ENCODE measurements around the gene TCF21. TPM values are rescaled to one million over a fixed set of nuclear protein-coding genes. Genes with fewer than 3 reads are reported as not detected.

Gene TCF21
- total RNA-seq, 2 experiments from 2014 or later: not detected

DNA sequence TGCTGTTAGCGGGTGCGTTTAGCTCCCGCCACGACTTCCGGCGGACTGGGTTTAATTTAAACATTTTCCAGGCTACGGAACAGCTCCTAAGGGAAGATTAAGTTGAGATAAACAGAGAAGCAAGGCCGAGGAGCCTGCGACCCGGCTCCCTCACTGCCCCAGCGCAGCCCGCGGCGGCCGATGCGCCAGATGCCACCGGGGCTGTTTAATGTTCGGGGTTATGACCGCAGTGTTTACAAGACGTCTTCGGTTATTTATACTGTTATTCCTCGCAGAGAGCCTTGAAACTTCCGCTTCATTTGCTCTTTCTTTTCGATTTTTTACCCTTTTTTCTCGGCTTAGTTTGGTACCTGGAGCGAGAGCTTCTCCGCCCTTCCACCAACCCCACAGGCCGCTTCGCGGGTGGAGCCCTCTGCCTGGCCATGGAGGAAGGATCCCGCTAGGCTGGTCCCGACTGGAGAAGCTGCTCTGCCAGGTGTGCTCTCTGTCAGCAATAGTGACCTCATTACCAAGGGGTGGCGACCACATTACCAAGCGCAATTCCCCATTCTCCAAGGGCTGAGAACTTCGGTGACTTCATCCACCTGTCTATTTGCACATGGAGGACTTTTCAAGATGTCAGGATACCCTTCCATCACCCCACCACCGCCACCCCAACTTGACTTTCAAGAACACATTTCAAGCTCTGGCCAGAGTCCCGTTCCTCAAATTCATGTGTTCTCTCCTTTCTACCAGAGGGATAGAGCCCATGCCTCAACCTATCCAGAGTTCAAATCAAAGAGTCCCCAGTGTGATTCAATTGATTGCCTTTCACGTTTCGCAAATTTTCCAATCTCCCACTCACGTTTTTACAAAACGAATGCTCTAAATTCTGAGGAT lies 4.1 kb downstream of the TCF21 start:
- Mint-ChIP-seq H3K9me3 (ENCODE audit: low read depth) (no peaks in the 10 kb centered on the region), H3K27ac (no peak overlapping the region), H3K27me3 (peaks cover 97% of the 10 kb centered on the region), H3K4me1 (peaks cover 24% of the 10 kb centered on the region), H3K36me3 (peaks cover 3% of the 10 kb centered on the region), H3K4me3 (peak overlapping the region; percentile 9)
- CTCF ChIA-PET: interaction anchor here (1.5 to 2.9 kb wide), 3 partner anchors 11 to 31 kb away, joined by 3 to 16 read pairs (median 6); no protein-coding TSS in a partner anchor
- DNase-seq: no peak
- ATAC-seq: no peak

- DNase-seq (no peak), ATAC-seq (no peak)
- Mint-ChIP-seq H3K36me3 (peaks cover 3% of the 10 kb centered on the region), H3K4me1 (peaks cover 24% of the 10 kb centered on the region), H3K4me3 (no peak overlapping the region), H3K27ac (no peak overlapping the region), H3K27me3 (peaks cover 97% of the 10 kb centered on the region), H3K9me3 (ENCODE audit: low read depth) (no peaks in the 10 kb centered on the region)
- CTCF ChIA-PET: interaction anchor here (1.5 kb wide), 1 partner anchor 30 kb away, joined by 6 read pairs; no protein-coding TSS in a partner anchor
These were observed 5.0 kb downstream of the TCF21 start for GRCh38 chr6:133893946-133894345.

DNA sequence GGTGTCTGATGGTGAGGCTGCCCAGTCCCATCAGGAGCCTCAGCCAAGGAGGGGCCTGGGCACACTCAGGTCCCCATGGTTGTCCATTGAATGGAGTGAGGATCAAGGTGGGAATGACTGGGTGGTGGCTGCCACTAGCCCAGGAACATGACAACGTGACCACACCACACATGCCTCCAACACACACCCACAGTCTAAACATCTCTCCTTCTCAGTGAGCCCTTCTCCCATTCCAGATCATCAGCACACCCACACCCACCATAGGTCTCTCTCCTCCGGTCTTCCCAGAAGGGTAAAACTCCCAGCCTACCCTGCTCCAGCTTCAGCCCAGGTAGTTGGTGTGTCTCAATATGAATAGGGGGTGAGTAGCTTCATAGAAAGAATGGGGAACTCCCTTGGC lies 5.5 kb downstream of the TCF21 start:
- H3K27ac Mint-ChIP-seq: no peak overlapping the region
- ATAC-seq (no peak), DNase-seq (no peak)
- peaks cover 94% of the 10 kb centered on the region for H3K27me3 Mint-ChIP-seq
- no peaks in the 10 kb centered on the region for H3K9me3 Mint-ChIP-seq (ENCODE audit: low read depth)
- H3K4me3 Mint-ChIP-seq: no peak overlapping the region
- peaks cover 3% of the 10 kb centered on the region for H3K36me3 Mint-ChIP-seq
- H3K4me1 Mint-ChIP-seq: peaks cover 22% of the 10 kb centered on the region
- CTCF ChIA-PET: interaction anchor here (1.7 kb wide), 1 partner anchor 22 kb away, joined by 5 read pairs; no protein-coding TSS in a partner anchor

DNA sequence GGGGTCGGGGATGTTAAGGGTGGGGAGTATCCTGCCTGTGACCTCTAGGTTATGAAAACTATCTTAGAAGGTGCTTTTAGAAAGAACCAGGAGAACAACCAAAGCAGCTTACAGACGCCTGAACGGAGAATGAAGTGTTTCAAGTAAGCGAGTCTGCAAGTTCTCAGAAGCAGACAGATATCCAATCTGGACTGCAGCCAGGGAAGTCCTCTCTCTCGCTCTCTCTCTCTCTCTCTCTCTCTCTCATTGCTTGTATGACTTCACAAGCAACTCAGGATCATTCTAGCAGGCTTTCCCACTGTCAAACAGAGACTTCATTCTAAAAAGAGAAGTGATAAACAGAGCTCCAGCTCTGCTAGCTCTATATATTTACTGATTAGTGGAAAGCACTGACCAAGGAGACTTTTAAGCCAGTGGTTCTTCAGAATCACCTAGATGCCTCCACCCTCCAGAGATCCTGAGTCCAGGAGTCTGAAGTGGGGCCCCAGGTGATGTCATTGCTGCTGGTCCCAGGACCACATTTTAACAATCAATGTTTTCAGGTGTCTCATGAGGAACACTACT lies 6.0 kb downstream of the TCF21 start:
- Mint-ChIP-seq H3K9me3 (ENCODE audit: low read depth) (no peaks in the 10 kb centered on the region), H3K27ac (no peak overlapping the region), H3K36me3 (peaks cover 3% of the 10 kb centered on the region), H3K4me1 (peaks cover 21% of the 10 kb centered on the region), H3K4me3 (no peak overlapping the region), H3K27me3 (peaks cover 91% of the 10 kb centered on the region)
- CTCF ChIA-PET: interaction anchor here (1.7 kb wide), 1 partner anchor 22 kb away, joined by 5 read pairs; no protein-coding TSS in a partner anchor
- no peak for ATAC-seq
- no peak for DNase-seq

DNA sequence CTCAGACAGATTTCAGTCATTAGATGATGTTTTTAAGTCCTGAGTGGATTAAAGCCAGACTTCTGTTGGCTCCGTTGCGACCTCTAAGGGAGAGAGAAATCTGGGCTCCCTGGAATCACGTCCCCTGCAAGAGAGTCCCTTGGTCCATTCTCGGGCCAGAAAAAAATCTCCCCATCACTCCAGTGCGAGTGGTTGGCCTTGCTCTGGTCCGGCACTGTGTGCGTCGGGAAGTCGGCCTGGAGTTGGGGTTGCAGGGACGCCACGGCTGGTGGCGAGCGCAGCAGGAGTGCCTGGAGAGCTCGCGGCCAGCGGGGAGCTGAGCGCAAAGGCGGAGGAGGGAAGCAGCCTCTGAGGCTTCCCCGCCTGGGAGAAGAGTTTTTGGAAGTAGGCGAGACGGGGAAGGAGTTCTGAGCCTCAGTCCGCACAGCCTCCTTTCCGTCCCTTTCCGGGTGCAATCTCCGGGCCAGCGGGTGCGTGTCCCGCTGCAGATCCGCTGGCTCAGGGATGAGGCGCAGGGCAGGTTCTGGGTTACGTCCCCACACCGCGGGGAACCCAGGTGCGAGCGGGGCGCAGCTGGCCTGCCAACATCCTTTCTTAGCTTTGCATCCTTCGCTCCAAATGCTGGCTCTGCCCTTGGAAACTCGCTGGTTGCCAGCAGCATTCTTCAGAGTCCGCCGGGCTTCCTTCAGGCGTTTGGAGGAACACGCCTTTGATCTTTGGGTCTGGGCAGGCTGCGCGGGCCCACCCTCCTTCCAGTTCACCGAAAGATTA lies 6.8 kb downstream of the TCF21 start:
- Mint-ChIP-seq H3K36me3 (no peaks in the 10 kb centered on the region), H3K4me3 (no peak overlapping the region), H3K9me3 (ENCODE audit: low read depth) (no peaks in the 10 kb centered on the region), H3K27ac (no peak overlapping the region), H3K27me3 (peaks cover 87% of the 10 kb centered on the region), H3K4me1 (peaks cover 16% of the 10 kb centered on the region)
- no peak for ATAC-seq
- CTCF ChIA-PET: interaction anchor here (0.7 to 1.7 kb wide), 2 partner anchors 21 to 28 kb away, joined by 3 to 5 read pairs; no protein-coding TSS in a partner anchor
- DNase-seq: no peak

GRCh38 chr6:133896344-133896721 lies 7.4 kb downstream of the TCF21 start:
- Mint-ChIP-seq H3K9me3 (ENCODE audit: low read depth) (no peaks in the 10 kb centered on the region), H3K27ac (no peak overlapping the region), H3K27me3 (peaks cover 83% of the 10 kb centered on the region), H3K4me1 (peaks cover 11% of the 10 kb centered on the region), H3K4me3 (no peak overlapping the region), H3K36me3 (no peaks in the 10 kb centered on the region)
- DNase-seq (no peak), ATAC-seq (no peak)
- CTCF ChIA-PET: interaction anchor here (0.7 to 1.7 kb wide), 3 partner anchors 9 to 28 kb away, joined by 3 to 5 read pairs (median 3); no protein-coding TSS in a partner anchor

- Mint-ChIP-seq H3K4me3 (no peak overlapping the region), H3K27me3 (peaks cover 72% of the 10 kb centered on the region), H3K9me3 (ENCODE audit: low read depth) (no peaks in the 10 kb centered on the region), H3K27ac (no peak overlapping the region), H3K36me3 (no peaks in the 10 kb centered on the region), H3K4me1 (peaks cover 3% of the 10 kb centered on the region)
- ATAC-seq (no peak), DNase-seq (no peak)
- CTCF ChIA-PET: interaction anchor here (1.2 kb wide), 1 partner anchor 19 kb away, joined by 4 read pairs; no protein-coding TSS in a partner anchor
These were observed 9.3 kb downstream of the TCF21 start for GRCh38 chr6:133898263-133898662.

- Mint-ChIP-seq H3K36me3 (no peaks in the 10 kb centered on the region), H3K4me1 (no peaks in the 10 kb centered on the region), H3K27me3 (peaks cover 69% of the 10 kb centered on the region), H3K9me3 (ENCODE audit: low read depth) (no peaks in the 10 kb centered on the region), H3K27ac (no peak overlapping the region), H3K4me3 (no peak overlapping the region)
- CTCF ChIA-PET: interaction anchor here (1.0 to 1.5 kb wide), 2 partner anchors 9 to 17 kb away, joined by 3 to 11 read pairs; no protein-coding TSS in a partner anchor
- ATAC-seq: no peak
- DNase-seq: no peak
These were observed 10.6 kb downstream of the TCF21 start for GRCh38 chr6:133899556-133899955.

DNA sequence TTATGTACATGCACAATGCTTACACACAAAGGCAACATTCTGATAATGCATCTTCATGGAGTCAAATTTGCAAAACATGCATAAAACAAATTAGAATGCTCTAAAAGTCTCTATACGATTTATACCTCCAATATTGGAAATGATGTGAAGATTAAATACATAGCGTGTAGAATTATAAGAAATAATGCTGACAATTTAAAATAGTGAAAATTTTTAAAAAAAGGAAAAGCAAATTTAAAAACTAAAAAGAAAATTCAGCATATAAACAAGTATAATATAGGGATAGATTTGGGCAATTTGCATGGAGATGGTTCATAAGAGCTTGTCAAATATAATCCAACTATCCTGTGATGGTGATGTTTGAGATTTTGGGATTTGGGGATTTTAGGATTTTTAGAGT lies 14.9 kb downstream of the TCF21 start:
- Mint-ChIP-seq H3K27ac (no peak overlapping the region), H3K36me3 (no peaks in the 10 kb centered on the region), H3K4me1 (no peaks in the 10 kb centered on the region), H3K4me3 (no peak overlapping the region), H3K27me3 (peaks cover 53% of the 10 kb centered on the region), H3K9me3 (ENCODE audit: low read depth) (no peaks in the 10 kb centered on the region)
- CTCF ChIA-PET: interaction anchor here (1.0 kb wide), 1 partner anchor 21 kb away, joined by 5 read pairs; no protein-coding TSS in a partner anchor
- ATAC-seq: no peak
- DNase-seq: no peak

DNA sequence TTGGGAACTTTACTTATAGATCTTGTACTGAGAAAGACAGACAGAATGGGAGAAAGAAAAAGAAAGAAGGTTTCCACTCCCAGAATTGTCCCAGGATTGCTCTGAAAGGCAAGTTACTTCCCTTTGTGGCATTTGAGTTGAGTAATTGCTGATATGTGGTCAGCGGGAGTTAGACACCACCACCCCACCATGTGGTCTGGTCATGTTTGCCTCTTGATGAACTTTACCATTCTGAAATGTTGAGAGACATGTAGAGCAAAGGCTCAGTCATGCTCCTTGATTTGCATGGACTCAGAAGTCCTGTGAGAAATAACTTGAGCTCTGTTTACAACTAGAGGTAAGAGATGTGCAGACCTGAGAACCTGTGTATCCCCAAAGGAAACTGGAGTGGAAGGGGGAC lies 17.1 kb downstream of the TCF21 start:
- ATAC-seq (no peak), DNase-seq (no peak)
- CTCF ChIA-PET: interaction anchor here (1.9 kb wide), 1 partner anchor 17 kb away, joined by 5 read pairs; no protein-coding TSS in a partner anchor
- Mint-ChIP-seq H3K4me3 (no peak overlapping the region), H3K9me3 (ENCODE audit: low read depth) (no peaks in the 10 kb centered on the region), H3K27me3 (peaks cover 58% of the 10 kb centered on the region), H3K27ac (no peak overlapping the region), H3K4me1 (no peaks in the 10 kb centered on the region), H3K36me3 (no peaks in the 10 kb centered on the region)

- DNase-seq: peak; percentile 84
- Mint-ChIP-seq H3K4me3 (no peak overlapping the region), H3K27me3 (peaks cover 36% of the 10 kb centered on the region), H3K27ac (no peak overlapping the region), H3K4me1 (peaks cover 8% of the 10 kb centered on the region), H3K36me3 (no peaks in the 10 kb centered on the region), H3K9me3 (ENCODE audit: low read depth) (no peaks in the 10 kb centered on the region)
- peak; percentile 61 for ATAC-seq
- CTCF ChIA-PET: interaction anchor here (0.6 to 5.4 kb wide), 29 partner anchors 8 to 348 kb away, joined by 3 to 66 read pairs (median 4); partner anchors contain the start of gene SLC2A12
These were observed 27.8 kb downstream of the TCF21 start for GRCh38 chr6:133916650-133917151.

GRCh38 chr6:133917781-133918180 lies 28.9 kb downstream of the TCF21 start:
- DNase-seq (no peak), ATAC-seq (no peak)
- H3K27me3 Mint-ChIP-seq: peaks cover 32% of the 10 kb centered on the region
- H3K27ac Mint-ChIP-seq: no peak overlapping the region
- no peak overlapping the region for H3K4me3 Mint-ChIP-seq
- CTCF ChIA-PET: interaction anchor here (1.1 to 5.4 kb wide), 10 partner anchors 20 to 349 kb away, joined by 3 to 66 read pairs (median 4); no protein-coding TSS in a partner anchor
- no peaks in the 10 kb centered on the region for H3K9me3 Mint-ChIP-seq (ENCODE audit: low read depth)
- H3K4me1 Mint-ChIP-seq: peaks cover 8% of the 10 kb centered on the region
- no peaks in the 10 kb centered on the region for H3K36me3 Mint-ChIP-seq
